Lower lobe of right lung (tissue), 2 donors: ENCODE data around the gene MNS1. TPM values are rescaled to one million over a fixed set of nuclear protein-coding genes. Genes with fewer than 3 reads are reported as not detected.
"Not testable (repeated sequence)": the region's sequence is repeated elsewhere in the genome, so short reads cannot be mapped to it uniquely, and the experiment has no call there.

Experiments
- ATAC-seq, 2 donors: fragments of 200-7000 bp; cut with Tn5 transposase; one replicate each; pipeline ENCODE4 v1.9.1; 2020 to 2022; ENCODE audit warnings: mild to moderate bottlenecking in 2 of 2, moderate library complexity in 2 of 2
- DNase-seq: peaks from one replicate; pipeline ENCODE4 v3.0.0-alpha.2; 2020
- H3K27ac ChIP-seq: fragments of 200-600 bp; one replicate; pipeline ENCODE4 v1.8.0; 2022
- H3K27me3 ChIP-seq: fragments of 200-600 bp; one replicate; pipeline ENCODE4 v1.8.0; 2022; ENCODE audit warnings: low read depth
- H3K36me3 ChIP-seq: fragments of 200-600 bp; one replicate; pipeline ENCODE4 v1.8.0; 2022; ENCODE audit warnings: mild to moderate bottlenecking
- H3K4me1 ChIP-seq: fragments of 200-600 bp; one replicate; pipeline ENCODE4 v1.8.0; 2022
- H3K4me3 ChIP-seq: fragments of 200-600 bp; one replicate; pipeline ENCODE4 v1.8.0; 2022; ENCODE audit warnings: mild to moderate bottlenecking
- H3K9me3 ChIP-seq: fragments of 200-600 bp; one replicate; pipeline ENCODE4 v1.8.0; 2022
- intact Hi-C: fragments of 100-400 bp; cut with DNase I; formaldehyde crosslinking; loops from one replicate; pipeline ENCODE4 v1.11.0; 2022
- total RNA-seq: library from RNA; stranded (reverse); fragmentation: NEBNext Ultra II Directional; extraction: Animal tissue kit (Norgen Biotek cat#: 25700); gene quantifications from one replicate; pipeline ENCODE4 v1.2.1, GENCODE V29; 2021
- TF ChIP-seq, protein P1 (sequence below): fragments of 200-600 bp; IDR thresholded peaks from one replicate; pipeline ENCODE4 v1.8.0; 2022; ENCODE audit warnings: antibody characterized with exemption, mild to moderate bottlenecking
- donor health status: DM: no; HTN: yes; CAD: no; lungs with severe emphysema.

The MNS1 gene
- total RNA-seq, 1 donor from 2014 or later = 2.3 TPM

- Histone ChIP-seq H3K4me1 (no peaks in the 10 kb centered on the region), H3K27ac (no peak overlapping the region), H3K36me3 (no peaks in the 10 kb centered on the region), H3K27me3 (no peaks in the 10 kb centered on the region), H3K9me3 (no peaks in the 10 kb centered on the region), H3K4me3 (no peak overlapping the region)
- intact Hi-C loops = loop anchor here (10.0 kb wide), 1 partner anchor 181 kb away; the partner anchor contains the start of gene RFX7
- TF ChIP-seq, protein P1, sequence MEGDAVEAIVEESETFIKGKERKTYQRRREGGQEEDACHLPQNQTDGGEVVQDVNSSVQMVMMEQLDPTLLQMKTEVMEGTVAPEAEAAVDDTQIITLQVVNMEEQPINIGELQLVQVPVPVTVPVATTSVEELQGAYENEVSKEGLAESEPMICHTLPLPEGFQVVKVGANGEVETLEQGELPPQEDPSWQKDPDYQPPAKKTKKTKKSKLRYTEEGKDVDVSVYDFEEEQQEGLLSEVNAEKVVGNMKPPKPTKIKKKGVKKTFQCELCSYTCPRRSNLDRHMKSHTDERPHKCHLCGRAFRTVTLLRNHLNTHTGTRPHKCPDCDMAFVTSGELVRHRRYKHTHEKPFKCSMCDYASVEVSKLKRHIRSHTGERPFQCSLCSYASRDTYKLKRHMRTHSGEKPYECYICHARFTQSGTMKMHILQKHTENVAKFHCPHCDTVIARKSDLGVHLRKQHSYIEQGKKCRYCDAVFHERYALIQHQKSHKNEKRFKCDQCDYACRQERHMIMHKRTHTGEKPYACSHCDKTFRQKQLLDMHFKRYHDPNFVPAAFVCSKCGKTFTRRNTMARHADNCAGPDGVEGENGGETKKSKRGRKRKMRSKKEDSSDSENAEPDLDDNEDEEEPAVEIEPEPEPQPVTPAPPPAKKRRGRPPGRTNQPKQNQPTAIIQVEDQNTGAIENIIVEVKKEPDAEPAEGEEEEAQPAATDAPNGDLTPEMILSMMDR = no peak
- no peak for ATAC-seq
- DNase-seq = no peak
Measured at GRCh38 chr15:56425976-56426375, 39.0 kb downstream of the MNS1 start.

DNA sequence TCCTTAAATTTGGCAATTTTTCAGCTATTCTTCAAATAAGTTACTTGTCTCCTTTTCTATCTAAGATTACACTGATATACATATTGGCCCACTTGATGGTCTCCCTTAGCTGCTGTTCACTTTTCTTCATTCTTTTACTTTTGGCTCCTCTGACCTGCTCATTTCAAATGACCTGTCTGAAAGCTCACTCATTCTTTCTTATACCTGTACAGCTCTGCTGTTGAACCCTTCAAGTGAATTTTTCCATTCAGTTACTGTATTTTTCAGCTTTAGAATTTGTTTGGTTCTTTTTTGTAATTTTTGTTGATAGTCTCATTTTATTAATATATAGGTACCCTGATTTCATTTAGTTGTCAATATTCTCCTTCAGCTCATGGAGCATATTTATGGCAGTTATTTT lies 39.7 kb downstream of the MNS1 start:
- H3K27me3 ChIP-seq = no peaks in the 10 kb centered on the region
- ATAC-seq (no peak), DNase-seq (no peak)
- no peaks in the 10 kb centered on the region for H3K9me3 ChIP-seq
- TF ChIP-seq, protein P1 = no peak
- H3K4me3 ChIP-seq = no peak overlapping the region
- intact Hi-C loops = loop anchor here (10.0 kb wide), 1 partner anchor 180 kb away; the partner anchor contains the start of gene RFX7
- H3K27ac ChIP-seq = no peak overlapping the region
- no peaks in the 10 kb centered on the region for H3K4me1 ChIP-seq
- no peaks in the 10 kb centered on the region for H3K36me3 ChIP-seq

DNA sequence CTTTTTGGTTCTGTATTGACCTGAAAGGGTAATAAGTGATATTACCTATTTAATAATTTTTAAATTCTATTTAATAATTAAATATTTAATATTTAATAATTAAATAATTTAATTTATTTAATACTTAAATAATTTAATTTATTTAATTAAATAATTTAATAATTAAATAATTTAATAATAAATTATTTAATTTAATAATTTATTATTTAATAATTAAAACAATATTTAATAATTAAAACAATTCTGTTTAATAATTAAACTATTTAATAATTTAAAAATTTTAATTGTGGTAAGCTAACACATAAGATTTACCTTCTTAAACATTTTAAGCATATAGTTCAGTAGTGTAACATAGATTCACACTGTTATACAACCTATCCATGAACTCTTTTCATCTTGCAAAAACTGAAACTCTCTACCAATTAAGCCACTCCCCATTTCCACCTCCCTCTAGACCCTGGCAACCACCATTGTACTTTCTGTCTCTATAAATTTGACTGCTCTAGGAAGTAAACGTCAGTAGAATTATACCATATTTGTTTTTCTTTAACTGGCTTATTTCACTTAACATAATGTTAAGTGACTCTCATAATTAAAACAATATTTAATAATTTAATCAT lies 51.7 kb downstream of the MNS1 start:
- H3K9me3 ChIP-seq, H3K27ac ChIP-seq, H3K27me3 ChIP-seq, H3K4me3 ChIP-seq, ATAC-seq, intact Hi-C loops, H3K36me3 ChIP-seq, DNase-seq, H3K4me1 ChIP-seq: not testable (repeated sequence)

- TF ChIP-seq, protein P1 = no peak
- H3K36me3 ChIP-seq = no peaks in the 10 kb centered on the region
- no peaks in the 10 kb centered on the region for H3K27me3 ChIP-seq
- DNase-seq (no peak), ATAC-seq (no peak)
- H3K9me3 ChIP-seq = peaks cover 2% of the 10 kb centered on the region
- no peak overlapping the region for H3K4me3 ChIP-seq
- no peak overlapping the region for H3K27ac ChIP-seq
- H3K4me1 ChIP-seq = no peaks in the 10 kb centered on the region
- intact Hi-C loops = no loop called here
Measured at GRCh38 chr15:56411122-56411749, 53.7 kb downstream of the MNS1 start.

DNA sequence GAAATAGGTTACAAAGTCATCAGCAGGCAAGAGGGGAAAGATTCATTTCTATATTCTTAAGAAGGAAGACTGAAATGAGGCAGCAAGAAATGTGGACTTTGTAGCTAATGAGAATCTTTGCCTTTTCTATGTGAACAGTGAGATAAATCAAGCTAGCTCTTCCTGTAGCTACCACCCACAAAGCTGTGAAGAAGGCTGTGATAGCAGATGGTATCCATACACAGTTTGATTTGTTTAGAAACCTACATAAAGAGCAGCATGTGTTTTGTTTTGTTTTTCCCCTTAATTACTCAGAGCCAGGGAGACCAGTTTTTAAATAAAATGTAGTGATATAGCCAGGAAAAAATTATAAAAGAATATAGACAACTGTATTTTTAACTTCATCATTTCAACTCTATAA lies 54.2 kb downstream of the MNS1 start:
- no peak for ATAC-seq
- DNase-seq = no peak

GRCh38 chr15:56399209-56399608 lies 65.7 kb downstream of the MNS1 start:
- H3K27me3 ChIP-seq, DNase-seq, ATAC-seq, H3K4me1 ChIP-seq, H3K9me3 ChIP-seq, H3K27ac ChIP-seq, H3K4me3 ChIP-seq, intact Hi-C loops, H3K36me3 ChIP-seq: not testable (repeated sequence)

More for the DNA sequence above, 54.2 kb downstream of the MNS1 start:
- no peaks in the 10 kb centered on the region for H3K4me1 ChIP-seq
- H3K9me3 ChIP-seq = peaks cover 4% of the 10 kb centered on the region
- H3K4me3 ChIP-seq = no peak overlapping the region
- TF ChIP-seq, protein P1 = no peak
- no peak overlapping the region for H3K27ac ChIP-seq
- H3K36me3 ChIP-seq = no peaks in the 10 kb centered on the region
- H3K27me3 ChIP-seq = no peaks in the 10 kb centered on the region
- intact Hi-C loops = no loop called here

GRCh38 chr15:56397325-56397724 lies 67.6 kb downstream of the MNS1 start:
- intact Hi-C loops, H3K9me3 ChIP-seq, H3K36me3 ChIP-seq, DNase-seq, H3K4me3 ChIP-seq, H3K4me1 ChIP-seq, ATAC-seq, H3K27ac ChIP-seq, H3K27me3 ChIP-seq: not testable (repeated sequence)
